A549 (cell line): Measurements from ENCODE around the gene FBXL4.

ENCODE experiments used
- CEBPB ChIP-seq, 2 experiments: fragments of >200 bp in 1 of 2; sonication (Bioruptor Twin) in 1 of 2; formaldehyde crosslinking in 1 of 2; IDR thresholded peaks; 2 replicates each; pipeline ENCODE4 v1.6.1; 2012 to 2016
- HDAC2 ChIP-seq: fragments of 200-600 bp; sonication (generic); IDR thresholded peaks from 2 replicates; pipeline ENCODE4 v1.6.1; 2016
- JUN ChIP-seq, 2 experiments: fragments of >200 bp; sonication (Bioruptor Twin); formaldehyde crosslinking; IDR thresholded peaks; 2 replicates in 1 of 2; 3 replicates in 1 of 2; pipeline ENCODE4 v1.6.1; 2016 to 2017
- KDM1A ChIP-seq: fragments of 200-600 bp; sonication (generic); IDR thresholded peaks from 2 replicates; pipeline ENCODE4 v1.6.1; 2016; ENCODE audit warnings: low read depth, mild to moderate bottlenecking
- NR3C1 ChIP-seq: fragments of >200 bp; sonication (Bioruptor Twin); formaldehyde crosslinking; IDR thresholded peaks from 3 replicates; pipeline ENCODE4 v1.6.1; 2017
- RAD21 ChIP-seq, 2 experiments: fragments of >200 bp in 1 of 2; sonication (Bioruptor Twin) in 1 of 2; formaldehyde crosslinking in 1 of 2; IDR thresholded peaks in 1 of 2; conservative IDR thresholded peaks in 1 of 2; 2 replicates in 1 of 2; 3 replicates in 1 of 2; pipeline ENCODE4 v1.6.1; 2012 to 2018; ENCODE audit warnings: inconsistent platforms in 1 of 2
- SREBF2 ChIP-seq: fragments of 450-650 bp; IDR thresholded peaks from 2 replicates; pipeline ENCODE4 v1.6.1; 2014; ENCODE audit warnings: mild to moderate bottlenecking, moderate library complexity
- ZSCAN20 ChIP-seq: fragments of 250-450 bp; sonication (Bioruptor Pico); IDR thresholded peaks from 2 replicates; pipeline ENCODE4 v1.8.0; 2022; ENCODE audit warnings: mild to moderate bottlenecking, moderate library complexity
- TF ChIP-seq, protein P1 (sequence below): fragments of >200 bp; sonication (Bioruptor Twin); formaldehyde crosslinking; IDR thresholded peaks from 3 replicates; pipeline ENCODE4 v1.5.1; 2016
- TF ChIP-seq, protein P2 (sequence below): fragments of 150-350 bp; IDR thresholded peaks from 2 replicates; pipeline ENCODE4 v1.6.1; 2014; ENCODE audit warnings: low read depth, mild to moderate bottlenecking, low read length
- TF ChIP-seq, protein P3 (sequence below): IDR thresholded peaks from 2 replicates; pipeline ENCODE4 v1.6.1; 2012; ENCODE audit warnings: low read depth, borderline replicate concordance
- TF ChIP-seq, protein P4 (sequence below): fragments of 200-600 bp; sonication (generic); IDR thresholded peaks from 2 replicates; pipeline ENCODE4 v1.6.1; 2016; ENCODE audit warnings: antibody characterized with exemption, mild to moderate bottlenecking, moderate library complexity

DNA sequence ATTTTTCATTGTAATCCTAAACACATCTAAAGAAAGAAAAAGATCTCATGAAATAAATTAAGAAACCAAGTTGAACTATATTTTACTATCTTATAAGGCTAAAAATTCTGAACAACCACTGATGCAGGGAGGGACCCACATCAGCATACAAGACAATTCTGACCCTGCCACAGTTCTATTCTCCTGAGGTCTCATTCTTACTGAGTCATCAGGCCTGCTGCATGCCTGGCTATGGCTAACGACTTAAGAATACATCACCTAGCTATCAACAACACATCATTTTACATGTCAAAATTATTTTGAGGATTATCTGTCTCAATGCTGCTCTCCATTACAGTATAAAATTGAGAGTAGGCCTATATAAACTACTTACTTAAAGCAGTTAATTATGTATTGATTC is 52.9 kb downstream of the FBXL4 start:
- no peak for TF ChIP-seq NR3C1
- TF ChIP-seq, protein P1, sequence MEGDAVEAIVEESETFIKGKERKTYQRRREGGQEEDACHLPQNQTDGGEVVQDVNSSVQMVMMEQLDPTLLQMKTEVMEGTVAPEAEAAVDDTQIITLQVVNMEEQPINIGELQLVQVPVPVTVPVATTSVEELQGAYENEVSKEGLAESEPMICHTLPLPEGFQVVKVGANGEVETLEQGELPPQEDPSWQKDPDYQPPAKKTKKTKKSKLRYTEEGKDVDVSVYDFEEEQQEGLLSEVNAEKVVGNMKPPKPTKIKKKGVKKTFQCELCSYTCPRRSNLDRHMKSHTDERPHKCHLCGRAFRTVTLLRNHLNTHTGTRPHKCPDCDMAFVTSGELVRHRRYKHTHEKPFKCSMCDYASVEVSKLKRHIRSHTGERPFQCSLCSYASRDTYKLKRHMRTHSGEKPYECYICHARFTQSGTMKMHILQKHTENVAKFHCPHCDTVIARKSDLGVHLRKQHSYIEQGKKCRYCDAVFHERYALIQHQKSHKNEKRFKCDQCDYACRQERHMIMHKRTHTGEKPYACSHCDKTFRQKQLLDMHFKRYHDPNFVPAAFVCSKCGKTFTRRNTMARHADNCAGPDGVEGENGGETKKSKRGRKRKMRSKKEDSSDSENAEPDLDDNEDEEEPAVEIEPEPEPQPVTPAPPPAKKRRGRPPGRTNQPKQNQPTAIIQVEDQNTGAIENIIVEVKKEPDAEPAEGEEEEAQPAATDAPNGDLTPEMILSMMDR = no peak
- TF ChIP-seq, protein P2, sequence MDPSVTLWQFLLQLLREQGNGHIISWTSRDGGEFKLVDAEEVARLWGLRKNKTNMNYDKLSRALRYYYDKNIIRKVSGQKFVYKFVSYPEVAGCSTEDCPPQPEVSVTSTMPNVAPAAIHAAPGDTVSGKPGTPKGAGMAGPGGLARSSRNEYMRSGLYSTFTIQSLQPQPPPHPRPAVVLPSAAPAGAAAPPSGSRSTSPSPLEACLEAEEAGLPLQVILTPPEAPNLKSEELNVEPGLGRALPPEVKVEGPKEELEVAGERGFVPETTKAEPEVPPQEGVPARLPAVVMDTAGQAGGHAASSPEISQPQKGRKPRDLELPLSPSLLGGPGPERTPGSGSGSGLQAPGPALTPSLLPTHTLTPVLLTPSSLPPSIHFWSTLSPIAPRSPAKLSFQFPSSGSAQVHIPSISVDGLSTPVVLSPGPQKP = no peak
- TF ChIP-seq ZSCAN20 (CRISPR knock-in tag) = no peak
- no peak for TF ChIP-seq SREBF2
- TF ChIP-seq HDAC2 = no peak
- no peak for TF ChIP-seq JUN (IDR thresholded peaks at IDR 0.05)
- TF ChIP-seq, protein P3, sequence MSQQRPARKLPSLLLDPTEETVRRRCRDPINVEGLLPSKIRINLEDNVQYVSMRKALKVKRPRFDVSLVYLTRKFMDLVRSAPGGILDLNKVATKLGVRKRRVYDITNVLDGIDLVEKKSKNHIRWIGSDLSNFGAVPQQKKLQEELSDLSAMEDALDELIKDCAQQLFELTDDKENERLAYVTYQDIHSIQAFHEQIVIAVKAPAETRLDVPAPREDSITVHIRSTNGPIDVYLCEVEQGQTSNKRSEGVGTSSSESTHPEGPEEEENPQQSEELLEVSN = no peak
- TF ChIP-seq, protein P4, sequence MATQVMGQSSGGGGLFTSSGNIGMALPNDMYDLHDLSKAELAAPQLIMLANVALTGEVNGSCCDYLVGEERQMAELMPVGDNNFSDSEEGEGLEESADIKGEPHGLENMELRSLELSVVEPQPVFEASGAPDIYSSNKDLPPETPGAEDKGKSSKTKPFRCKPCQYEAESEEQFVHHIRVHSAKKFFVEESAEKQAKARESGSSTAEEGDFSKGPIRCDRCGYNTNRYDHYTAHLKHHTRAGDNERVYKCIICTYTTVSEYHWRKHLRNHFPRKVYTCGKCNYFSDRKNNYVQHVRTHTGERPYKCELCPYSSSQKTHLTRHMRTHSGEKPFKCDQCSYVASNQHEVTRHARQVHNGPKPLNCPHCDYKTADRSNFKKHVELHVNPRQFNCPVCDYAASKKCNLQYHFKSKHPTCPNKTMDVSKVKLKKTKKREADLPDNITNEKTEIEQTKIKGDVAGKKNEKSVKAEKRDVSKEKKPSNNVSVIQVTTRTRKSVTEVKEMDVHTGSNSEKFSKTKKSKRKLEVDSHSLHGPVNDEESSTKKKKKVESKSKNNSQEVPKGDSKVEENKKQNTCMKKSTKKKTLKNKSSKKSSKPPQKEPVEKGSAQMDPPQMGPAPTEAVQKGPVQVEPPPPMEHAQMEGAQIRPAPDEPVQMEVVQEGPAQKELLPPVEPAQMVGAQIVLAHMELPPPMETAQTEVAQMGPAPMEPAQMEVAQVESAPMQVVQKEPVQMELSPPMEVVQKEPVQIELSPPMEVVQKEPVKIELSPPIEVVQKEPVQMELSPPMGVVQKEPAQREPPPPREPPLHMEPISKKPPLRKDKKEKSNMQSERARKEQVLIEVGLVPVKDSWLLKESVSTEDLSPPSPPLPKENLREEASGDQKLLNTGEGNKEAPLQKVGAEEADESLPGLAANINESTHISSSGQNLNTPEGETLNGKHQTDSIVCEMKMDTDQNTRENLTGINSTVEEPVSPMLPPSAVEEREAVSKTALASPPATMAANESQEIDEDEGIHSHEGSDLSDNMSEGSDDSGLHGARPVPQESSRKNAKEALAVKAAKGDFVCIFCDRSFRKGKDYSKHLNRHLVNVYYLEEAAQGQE = no peak
- TF ChIP-seq CEBPB (IDR thresholded peaks at IDR 0.05) = no peak
- no peak for TF ChIP-seq KDM1A
- TF ChIP-seq RAD21 (conservative IDR thresholded peaks at IDR 0.05 in 1 of 2, IDR thresholded peaks at IDR 0.05 in 1 of 2) = no peak
